OCI-LY1 (cell line): ENCODE measurements around the gene HEXD.
"Not testable (repeated sequence)": the region's sequence is repeated elsewhere in the genome, so short reads cannot be mapped to it uniquely, and the experiment has no call there.

Source experiments
- H2AFZ ChIP-seq: fragments of 200-600 bp; sonication (generic), shearing (Covaris generic); 2 replicates; pipeline ENCODE4 v1.6.0; 2014; ENCODE audit warnings: antibody characterized with exemption, mild to moderate bottlenecking, low read length
- H3F3A ChIP-seq: fragments of 200-600 bp; sonication (generic), shearing (Covaris generic); 2 replicates; pipeline ENCODE4 v1.6.0; 2014; ENCODE audit warnings: mild to moderate bottlenecking, antibody characterized with exemption, low read length, moderate library complexity; ENCODE audit not compliant: insufficient read depth
- H3K27ac ChIP-seq: fragments of 200-600 bp; sonication (generic); 2 replicates; pipeline ENCODE4 v1.5.1; 2014; ENCODE audit warnings: low read length, mixed run types, mild to moderate bottlenecking, low read depth; ENCODE audit not compliant: poor library complexity, severe bottlenecking
- H3K27me3 ChIP-seq: fragments of 200-600 bp; sonication (generic); 2 replicates; pipeline ENCODE4 v1.6.0; 2014; ENCODE audit warnings: antibody characterized with exemption, mild to moderate bottlenecking, low read length, moderate library complexity; ENCODE audit not compliant: insufficient read depth
- H3K36me3 ChIP-seq: fragments of 200-600 bp; sonication (generic); 2 replicates; pipeline ENCODE4 v1.6.1; 2014; ENCODE audit warnings: mild to moderate bottlenecking, antibody characterized with exemption, low read length, moderate library complexity, mixed read lengths; ENCODE audit not compliant: insufficient read depth
- H3K4me1 ChIP-seq: fragments of 200-600 bp; sonication (generic); 2 replicates; pipeline ENCODE4 v1.5.1; 2014; ENCODE audit warnings: mild to moderate bottlenecking, low read length, moderate library complexity; ENCODE audit not compliant: insufficient read depth, severe bottlenecking
- H3K4me2 ChIP-seq: fragments of 200-600 bp; sonication (generic), shearing (Covaris generic); 2 replicates; pipeline ENCODE4 v1.6.1; 2014; ENCODE audit warnings: low read length
- H3K4me3 ChIP-seq: fragments of 200-600 bp; sonication (generic); 2 replicates; pipeline ENCODE4 v1.5.1; 2014; ENCODE audit warnings: low read length, low read depth, mild to moderate bottlenecking, mixed read lengths; ENCODE audit not compliant: poor library complexity, severe bottlenecking
- H3K79me2 ChIP-seq: fragments of 200-600 bp; shearing (Covaris generic); 2 replicates; pipeline ENCODE4 v1.6.1; 2016; ENCODE audit warnings: mixed run types, low read length, mixed read lengths; ENCODE audit not compliant: insufficient read depth
- H3K9ac ChIP-seq: fragments of 200-600 bp; sonication (generic), shearing (Covaris generic); 2 replicates; pipeline ENCODE4 v1.6.1; 2014; ENCODE audit warnings: mild to moderate bottlenecking, low read length, mixed read lengths
- H3K9me2 ChIP-seq: fragments of 200-600 bp; sonication (generic), shearing (Covaris generic); 2 replicates; pipeline ENCODE4 v1.6.1; 2014; ENCODE audit warnings: low read depth, mild to moderate bottlenecking, low read length, mixed read lengths
- H3K9me3 ChIP-seq: fragments of 200-600 bp; shearing (Covaris generic); 2 replicates; pipeline ENCODE4 v1.6.1; 2014; ENCODE audit warnings: low read length, mixed read lengths
- H4K20me1 ChIP-seq: fragments of 200-600 bp; sonication (generic), shearing (Covaris generic); 2 replicates; pipeline ENCODE4 v1.6.0; 2016; ENCODE audit warnings: mild to moderate bottlenecking, low read length; ENCODE audit not compliant: insufficient read depth
- CTCF ChIP-seq: fragments of 200-600 bp; sonication (generic), shearing (Covaris generic); IDR thresholded peaks from 2 replicates; pipeline ENCODE4 v1.5.1; 2017; ENCODE audit warnings: mild to moderate bottlenecking, antibody characterized with exemption, low read length, moderate library complexity, mixed read lengths
- EZH2 ChIP-seq: fragments of 200-600 bp; sonication (generic), shearing (Covaris generic); IDR thresholded peaks from 2 replicates; pipeline ENCODE4 v1.8.0; 2017; ENCODE audit warnings: borderline replicate concordance, mixed run types, mild to moderate bottlenecking, antibody characterized with exemption, low read length, moderate library complexity, mixed read lengths

The HEXD gene

GRCh38 chr17:82376042-82376730 is 42.0 kb upstream of the HEXD start:
- H3K79me2 ChIP-seq = no peaks in the 10 kb centered on the region
- no peaks in the 10 kb centered on the region; the same call in 1 of the 2 replicates for H3K27me3 ChIP-seq
- no peaks in the 10 kb centered on the region for H4K20me1 ChIP-seq
- H3K9me2 ChIP-seq = no peaks in the 10 kb centered on the region
- H3K4me3 ChIP-seq = no peak overlapping the region
- H3K36me3 ChIP-seq = no peaks in the 10 kb centered on the region
- no peaks in the 10 kb centered on the region; the same call in 1 of the 2 replicates for H3F3A ChIP-seq
- H3K27ac ChIP-seq = no peak overlapping the region
- no peaks in the 10 kb centered on the region for H3K9me3 ChIP-seq
- no peak overlapping the region for H2AFZ ChIP-seq
- TF ChIP-seq EZH2 (no peak), CTCF (no peak)
- H3K9ac ChIP-seq = no peak overlapping the region
- H3K4me1 ChIP-seq = no peaks in the 10 kb centered on the region
- no peak overlapping the region for H3K4me2 ChIP-seq

DNA sequence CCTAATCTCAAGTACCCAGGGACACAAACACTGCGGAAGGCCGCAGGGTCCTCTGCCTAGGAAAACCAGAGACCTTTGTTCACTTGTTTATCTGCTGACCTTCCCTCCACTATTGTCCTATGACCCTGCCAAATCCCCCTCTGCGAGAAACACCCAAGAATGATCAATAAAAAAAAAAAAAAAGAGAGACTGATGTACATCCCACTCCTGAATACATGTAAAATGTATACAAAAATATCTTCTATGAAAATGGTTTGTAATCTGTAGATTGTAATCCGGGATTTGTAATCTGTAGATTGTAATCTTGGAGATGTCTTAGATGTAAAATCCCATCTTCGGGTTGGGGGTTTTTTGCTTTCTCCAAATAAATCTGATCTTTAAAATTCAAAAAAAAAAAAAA is 40.9 kb upstream of the HEXD start:
- not testable (repeated sequence) for H2AFZ ChIP-seq, H3K36me3 ChIP-seq, H3K4me3 ChIP-seq, H3K27ac ChIP-seq, H3K27me3 ChIP-seq, H3K4me2 ChIP-seq, H3F3A ChIP-seq, H3K9ac ChIP-seq, H3K9me2 ChIP-seq, H3K79me2 ChIP-seq, H4K20me1 ChIP-seq, H3K9me3 ChIP-seq, H3K4me1 ChIP-seq

GRCh38 chr17:82377924-82378740 is 40.0 kb upstream of the HEXD start:
- H3K9me3 ChIP-seq = no peaks in the 10 kb centered on the region
- H3K4me1 ChIP-seq = no peaks in the 10 kb centered on the region
- H3F3A ChIP-seq = no peaks in the 10 kb centered on the region; the same call in 1 of the 2 replicates
- no peak overlapping the region for H2AFZ ChIP-seq
- no peaks in the 10 kb centered on the region; the same call in 1 of the 2 replicates for H3K27me3 ChIP-seq
- no peaks in the 10 kb centered on the region for H3K79me2 ChIP-seq
- no peaks in the 10 kb centered on the region for H3K9me2 ChIP-seq
- H3K4me3 ChIP-seq = no peak overlapping the region
- TF ChIP-seq CTCF (no peak), EZH2 (no peak)
- H3K4me2 ChIP-seq = no peak overlapping the region
- no peaks in the 10 kb centered on the region for H3K36me3 ChIP-seq
- H3K27ac ChIP-seq = no peak overlapping the region
- H4K20me1 ChIP-seq = no peaks in the 10 kb centered on the region
- H3K9ac ChIP-seq = no peak overlapping the region

DNA sequence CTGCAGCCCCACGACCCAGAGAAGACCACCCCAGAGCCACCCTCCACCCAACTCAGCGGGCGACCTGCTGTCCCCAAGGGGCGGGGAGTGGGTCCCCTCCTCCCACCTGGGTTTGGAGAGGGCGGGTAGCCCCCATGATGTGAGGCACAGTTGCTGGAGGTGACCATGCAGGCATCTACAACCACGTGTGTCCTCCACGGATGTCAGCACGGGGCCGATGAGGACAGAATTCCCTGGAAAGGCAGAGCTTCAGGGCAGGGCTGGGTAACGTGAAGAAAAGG is 39.5 kb upstream of the HEXD start:
- Histone ChIP-seq H3F3A (no peaks in the 10 kb centered on the region), H3K27ac (no peak overlapping the region), H3K36me3 (no peaks in the 10 kb centered on the region), H3K4me3 (no peak overlapping the region), H3K27me3 (no peaks in the 10 kb centered on the region; the same call in 1 of the 2 replicates), H3K9ac (no peak overlapping the region), H3K9me2 (no peaks in the 10 kb centered on the region), H3K9me3 (no peaks in the 10 kb centered on the region), H3K79me2 (no peaks in the 10 kb centered on the region), H2AFZ (no peak overlapping the region), H3K4me1 (no peaks in the 10 kb centered on the region), H4K20me1 (no peaks in the 10 kb centered on the region), H3K4me2 (no peak overlapping the region)
- no peak for TF ChIP-seq EZH2
- no peak for TF ChIP-seq CTCF
